Activated naive CD4-positive, alpha-beta T cell treated with Interleukin-2 at 50 U/mL for 16 hours (primary cell): Measurements from ENCODE around the gene CLDN9.
A peak's percentile ranks its signal among the peaks of the same experiment; 100 is the strongest.

Experiments used
- DNase-seq: peaks from one replicate; pipeline ENCODE4 v3.0.0-alpha.2; 2020

Gene CLDN9

GRCh38 chr16:3012828-3013420, at the start of gene CLDN9:
Gene CLDN9 (plus strand): TSS chr16:3012923. CDS start chr16:3013363, 440 bp downstream.
- no peak for DNase-seq

GRCh38 chr16:2963074-2963722, 49.5 kb upstream of the CLDN9 start:
- peak; percentile 21 for DNase-seq

- peak; percentile 55 for DNase-seq
These were observed 48.8 kb upstream of the CLDN9 start, which contains the start of gene KREMEN2 for GRCh38 chr16:2963723-2964474. Gene KREMEN2 (plus strand): TSS chr16:2964275. CDS start chr16:2964521, 246 bp downstream.

GRCh38 chr16:2964475-2965336, 48.0 kb upstream of the CLDN9 start:
- DNase-seq = peak; percentile 67

- DNase-seq = no peak
These were observed 46.5 kb upstream of the CLDN9 start for GRCh38 chr16:2966043-2966807.

- no peak for DNase-seq
These were observed 45.9 kb upstream of the CLDN9 start for GRCh38 chr16:2966808-2967191.

GRCh38 chr16:2967211-2967631, 45.5 kb upstream of the CLDN9 start:
- DNase-seq = no peak

- DNase-seq = no peak
These were observed 45.0 kb upstream of the CLDN9 start for GRCh38 chr16:2967721-2968161.

GRCh38 chr16:2968368-2968737, 44.4 kb upstream of the CLDN9 start:
- no peak for DNase-seq

GRCh38 chr16:2968738-2969544, 43.8 kb upstream of the CLDN9 start, which contains the start of gene PAQR4:
Gene PAQR4 (plus strand): TSS chr16:2969348. CDS start chr16:2969675, 327 bp downstream.
- DNase-seq = peak; percentile 81

GRCh38 chr16:2969545-2970521, 42.9 kb upstream of the CLDN9 start:
- peak; percentile 80 for DNase-seq

- no peak for DNase-seq
These were observed 42.2 kb upstream of the CLDN9 start for GRCh38 chr16:2970563-2970962.

GRCh38 chr16:2971134-2971984, 41.4 kb upstream of the CLDN9 start:
- no peak for DNase-seq

- no peak for DNase-seq
These were observed 40.5 kb upstream of the CLDN9 start for GRCh38 chr16:2971985-2972784.

- no peak for DNase-seq
These were observed 39.6 kb upstream of the CLDN9 start for GRCh38 chr16:2973093-2973492.

- DNase-seq = no peak
These were observed 39.0 kb upstream of the CLDN9 start for GRCh38 chr16:2973605-2974318.
